Bronchial epithelial cell (primary cell): ENCODE data around the gene GTF3C1. TPM values are rescaled to one million over a fixed set of nuclear protein-coding genes. Genes with fewer than 3 reads are reported as not detected.

Experiments used
- DNase-seq: peaks from one replicate; pipeline ENCODE4 v3.0.0-alpha.2; 2010; ENCODE audit warnings: low read depth
- FAIRE-seq: peaks from 2 replicates; lab custom pipeline; 2011; peaks lifted over from hg19 to GRCh38; lab: Jason Lieb, UNC
- H3K27me3 ChIP-seq: 2 replicates; pipeline ENCODE4 v1.5.1; 2011; ENCODE audit warnings: low read length; ENCODE audit not compliant: control insufficient read depth, insufficient read depth
- H3K36me3 ChIP-seq: 2 replicates; pipeline ENCODE4 v1.5.1; 2011; ENCODE audit warnings: low read length; ENCODE audit not compliant: control insufficient read depth, insufficient read depth
- H3K4me3 ChIP-seq: 2 replicates; pipeline ENCODE4 v1.5.1; 2011; ENCODE audit warnings: mild to moderate bottlenecking, low read depth, low read length, control low read depth
- CTCF ChIP-seq: IDR thresholded peaks from 2 replicates; pipeline ENCODE4 v1.5.1; 2011; ENCODE audit warnings: mild to moderate bottlenecking, moderate library complexity, low read length, control low read depth, inconsistent platforms; ENCODE audit not compliant: insufficient read depth, severe bottlenecking
- total RNA-seq: library from RNA; depleted of rRNA; stranded (reverse); fragments of >200 nt; gene quantifications from 2 replicates; pipeline ENCODE4 v1.2.1, GENCODE V29; 2014

The GTF3C1 gene
- total RNA-seq, 1 donor from 2014 or later, result 40.8 TPM

DNA sequence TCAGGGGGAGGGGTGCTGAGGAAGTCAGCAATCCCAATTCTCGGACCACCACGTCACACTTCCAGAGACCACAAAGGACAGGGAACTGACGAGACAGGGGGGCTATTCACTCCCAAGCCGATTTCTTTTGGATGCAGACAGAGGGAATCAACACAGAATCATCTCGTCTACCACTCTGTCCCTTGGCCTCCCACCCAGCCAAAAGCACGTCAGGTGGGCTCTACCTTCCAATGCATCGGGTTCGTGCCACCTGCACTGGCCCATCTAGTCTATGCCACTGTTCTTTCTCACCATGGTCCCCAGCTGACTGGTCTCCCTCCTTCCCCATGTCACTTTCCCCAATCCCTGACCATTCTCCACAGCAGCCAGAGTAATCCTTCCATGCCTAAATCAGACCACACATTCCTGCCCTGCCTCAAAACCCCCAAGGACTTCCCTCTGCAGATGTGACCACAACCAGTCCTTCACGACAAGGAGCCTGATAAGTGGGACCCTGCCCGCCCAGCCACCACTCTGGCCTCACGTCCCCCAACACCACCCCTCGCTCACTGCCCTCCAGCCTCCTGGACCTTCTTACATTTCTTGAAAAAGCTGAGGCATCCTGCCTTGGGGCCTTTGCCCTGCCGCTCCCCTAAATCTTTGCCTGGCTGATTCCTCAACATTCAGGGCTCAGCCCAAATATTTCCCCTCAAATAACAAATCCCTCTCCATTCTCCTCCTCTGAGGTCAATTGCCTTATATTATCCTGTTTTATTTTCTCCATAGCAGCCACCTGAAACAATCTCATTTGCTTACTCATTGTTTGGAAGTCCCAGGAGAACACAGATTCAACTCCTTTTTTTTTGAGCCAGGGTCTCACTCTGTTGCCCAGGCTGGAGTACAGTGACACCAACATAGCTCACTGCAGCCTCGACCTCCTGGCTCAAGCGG is 77.4 kb downstream of the GTF3C1 start:
- no peak for FAIRE-seq
- Histone ChIP-seq H3K4me3 (no peak overlapping the region), H3K36me3 (peaks cover 33% of the 10 kb centered on the region), H3K27me3 (no peaks in the 10 kb centered on the region)
- no peak for TF ChIP-seq CTCF
- DNase-seq, result no peak

DNA sequence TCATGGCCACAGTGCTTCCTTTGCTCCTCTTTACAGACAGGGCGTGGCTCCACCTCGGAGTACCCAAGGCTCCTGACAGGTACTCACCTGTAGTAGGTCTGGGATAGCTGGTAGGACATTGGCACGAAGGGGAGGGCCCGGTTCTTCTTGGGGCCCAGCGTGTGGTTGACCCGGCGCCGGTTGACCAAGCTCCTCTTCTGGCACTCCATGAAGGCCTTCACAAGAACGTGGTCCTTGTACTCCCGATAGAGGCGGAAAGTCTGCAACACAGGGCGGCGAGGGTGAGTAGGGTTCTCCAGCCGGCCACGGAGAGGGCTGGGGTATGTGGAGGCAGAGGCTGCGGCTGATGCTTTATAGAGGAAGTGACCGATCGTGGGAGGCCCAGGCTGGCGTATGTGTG is 78.1 kb downstream of the GTF3C1 start:
- no peaks in the 10 kb centered on the region for H3K27me3 ChIP-seq
- no peak overlapping the region for H3K4me3 ChIP-seq
- DNase-seq (no peak), FAIRE-seq (no peak)
- H3K36me3 ChIP-seq, result peaks cover 33% of the 10 kb centered on the region
- TF ChIP-seq CTCF, result no peak

- no peaks in the 10 kb centered on the region for H3K27me3 ChIP-seq
- H3K36me3 ChIP-seq, result peaks cover 29% of the 10 kb centered on the region
- no peak overlapping the region for H3K4me3 ChIP-seq
- TF ChIP-seq CTCF, result no peak
- DNase-seq (no peak), FAIRE-seq (no peak)
Observed at GRCh38 chr16:27470567-27471431, 78.9 kb downstream of the GTF3C1 start.

- Histone ChIP-seq H3K27me3 (no peaks in the 10 kb centered on the region), H3K36me3 (peaks cover 31% of the 10 kb centered on the region), H3K4me3 (no peak overlapping the region)
- no peak for DNase-seq
- no peak for FAIRE-seq
- TF ChIP-seq CTCF, result no peak
Observed at GRCh38 chr16:27468941-27469531, 80.7 kb downstream of the GTF3C1 start.

GRCh38 chr16:27465483-27465879 is 84.2 kb downstream of the GTF3C1 start:
- FAIRE-seq, result no peak
- Histone ChIP-seq H3K36me3 (peaks cover 21% of the 10 kb centered on the region), H3K27me3 (no peaks in the 10 kb centered on the region), H3K4me3 (no peak overlapping the region)
- DNase-seq, result no peak
- TF ChIP-seq CTCF, result no peak
